Activated CD4-positive, alpha-beta T cell treated with anti-CD3 and anti-CD28 coated beads for 1 hour (primary cell): ENCODE results near the gene ADGRD1.
"Not testable (repeated sequence)": the region's sequence is repeated elsewhere in the genome, so short reads cannot be mapped to it uniquely, and the experiment has no call there.

Source experiments
- DNase-seq: peaks from one replicate; pipeline ENCODE4 v3.0.0-alpha.2; 2020

Gene ADGRD1

DNA sequence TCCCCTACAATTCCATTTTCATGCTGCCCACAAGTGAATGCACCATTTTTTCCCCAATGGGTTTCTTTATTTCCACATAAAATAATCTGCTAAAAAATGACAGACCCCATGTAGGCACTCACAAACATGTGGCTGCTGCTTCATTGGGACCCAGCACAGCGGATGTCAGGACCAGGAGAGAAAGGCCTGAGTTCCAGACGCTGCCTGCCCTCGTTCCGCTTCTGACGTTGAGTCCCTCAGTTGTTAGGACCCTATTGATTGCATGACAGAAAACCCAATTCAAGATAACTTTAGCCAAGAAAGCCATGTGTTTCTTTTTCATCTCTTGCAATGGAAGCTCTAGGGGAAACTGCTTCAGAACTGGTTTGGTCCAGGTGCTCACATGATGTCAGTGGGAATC, 34.6 kb downstream of the ADGRD1 start:
- DNase-seq: no peak

DNA sequence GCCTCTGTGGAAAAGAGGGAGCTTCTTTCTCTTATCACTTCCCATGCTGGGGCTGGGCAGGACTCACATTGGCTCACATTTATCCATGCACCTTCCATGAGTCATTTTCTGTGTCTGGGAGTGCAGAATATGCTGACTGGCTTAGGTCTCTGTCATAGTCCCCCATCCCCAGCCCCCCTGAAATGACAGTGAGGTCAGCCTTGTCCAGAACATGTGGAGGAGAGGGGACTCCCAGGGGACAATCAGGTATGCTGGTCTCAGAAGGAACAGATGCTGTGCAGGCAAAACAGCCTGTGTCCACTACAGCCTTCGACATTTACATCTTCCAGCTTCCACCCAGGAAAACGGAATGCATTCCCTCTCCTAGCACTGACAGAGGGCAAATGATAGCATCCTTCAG, 35.0 kb downstream of the ADGRD1 start:
- DNase-seq: no peak

DNA sequence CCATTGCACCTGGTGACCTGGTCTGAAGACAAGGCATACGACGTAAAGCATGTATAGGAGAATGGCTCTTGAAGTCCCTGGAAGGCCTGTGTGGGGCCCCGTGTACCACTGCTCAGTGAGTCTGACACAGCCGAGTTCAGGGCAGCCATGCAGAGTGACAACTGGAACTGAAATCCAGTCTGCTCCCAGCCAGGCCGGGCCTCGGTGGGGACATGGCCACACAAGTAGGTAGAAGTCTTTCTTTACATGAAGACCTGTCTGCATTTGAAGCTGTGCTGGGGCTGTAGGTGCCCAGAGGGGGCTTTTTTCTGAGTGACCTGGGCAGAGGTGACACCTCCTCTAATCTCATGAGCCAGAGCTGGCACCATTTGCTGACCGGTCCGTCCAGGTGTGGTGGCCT, 35.7 kb downstream of the ADGRD1 start:
- DNase-seq: no peak

DNA sequence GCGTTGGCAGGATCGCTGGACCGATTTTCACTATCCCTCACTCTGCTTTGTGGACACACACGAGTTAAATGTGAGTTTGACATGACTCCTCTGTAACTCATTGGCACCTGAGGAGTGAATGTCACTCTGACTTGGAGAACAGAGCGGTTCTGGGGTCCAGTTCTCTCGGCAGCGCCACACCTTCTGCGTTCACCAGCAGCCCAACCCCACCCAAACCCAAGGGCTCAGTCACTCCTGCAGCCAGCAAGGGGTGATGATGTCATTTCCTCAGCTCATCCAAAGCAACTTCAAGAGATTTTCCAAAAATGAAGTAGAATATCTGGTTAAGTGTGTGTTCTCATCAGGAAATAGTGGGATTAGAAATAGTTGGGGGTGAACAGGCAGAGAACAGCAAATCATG, 36.3 kb downstream of the ADGRD1 start:
- DNase-seq: no peak

DNA sequence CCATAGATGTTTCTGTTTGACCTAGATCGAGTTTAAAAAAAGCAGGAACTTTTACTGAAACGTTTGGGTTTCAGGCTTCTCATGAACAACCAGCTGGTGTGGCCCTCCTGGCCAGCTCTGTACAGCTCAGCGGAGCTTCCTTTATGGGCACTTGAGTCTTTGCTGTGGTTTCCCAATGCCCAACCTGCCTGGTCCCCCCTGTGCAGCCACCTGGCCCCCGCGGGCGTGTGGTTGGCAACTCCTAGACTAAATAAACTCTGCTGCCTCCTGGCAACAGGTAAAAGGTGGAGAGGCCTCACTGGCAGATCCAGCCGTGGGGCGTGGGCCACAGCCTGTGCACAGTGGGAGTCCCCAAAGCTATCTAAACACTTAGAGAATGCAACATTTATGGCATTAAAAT, 38.7 kb downstream of the ADGRD1 start:
- DNase-seq: no peak

DNA sequence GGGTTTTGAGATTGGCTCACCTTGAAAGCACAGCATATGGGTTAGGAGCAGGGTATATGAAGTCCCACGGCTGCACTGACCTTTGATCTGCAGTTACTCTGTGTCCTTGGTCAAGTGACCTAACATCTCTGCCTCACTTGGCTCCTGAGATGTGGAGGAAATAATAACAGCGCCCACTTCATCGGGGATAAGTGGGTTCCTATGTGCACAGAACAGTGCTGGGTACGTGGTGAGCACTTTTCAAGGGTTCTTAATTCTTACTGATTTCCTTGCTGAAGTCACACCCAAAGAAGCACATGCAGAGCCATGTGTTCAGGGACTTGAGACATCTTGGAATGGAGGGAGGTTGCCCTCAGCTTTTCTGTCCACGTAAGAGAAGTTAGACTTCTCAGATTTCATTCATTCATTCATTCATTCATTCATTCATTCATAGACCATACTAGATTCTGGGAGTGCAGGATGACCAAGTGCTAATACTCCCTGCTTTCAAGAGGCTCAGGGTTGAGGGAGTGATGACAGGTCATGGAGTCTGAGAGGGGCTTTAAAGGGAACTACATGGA, 39.4 kb downstream of the ADGRD1 start:
- no peak for DNase-seq

DNA sequence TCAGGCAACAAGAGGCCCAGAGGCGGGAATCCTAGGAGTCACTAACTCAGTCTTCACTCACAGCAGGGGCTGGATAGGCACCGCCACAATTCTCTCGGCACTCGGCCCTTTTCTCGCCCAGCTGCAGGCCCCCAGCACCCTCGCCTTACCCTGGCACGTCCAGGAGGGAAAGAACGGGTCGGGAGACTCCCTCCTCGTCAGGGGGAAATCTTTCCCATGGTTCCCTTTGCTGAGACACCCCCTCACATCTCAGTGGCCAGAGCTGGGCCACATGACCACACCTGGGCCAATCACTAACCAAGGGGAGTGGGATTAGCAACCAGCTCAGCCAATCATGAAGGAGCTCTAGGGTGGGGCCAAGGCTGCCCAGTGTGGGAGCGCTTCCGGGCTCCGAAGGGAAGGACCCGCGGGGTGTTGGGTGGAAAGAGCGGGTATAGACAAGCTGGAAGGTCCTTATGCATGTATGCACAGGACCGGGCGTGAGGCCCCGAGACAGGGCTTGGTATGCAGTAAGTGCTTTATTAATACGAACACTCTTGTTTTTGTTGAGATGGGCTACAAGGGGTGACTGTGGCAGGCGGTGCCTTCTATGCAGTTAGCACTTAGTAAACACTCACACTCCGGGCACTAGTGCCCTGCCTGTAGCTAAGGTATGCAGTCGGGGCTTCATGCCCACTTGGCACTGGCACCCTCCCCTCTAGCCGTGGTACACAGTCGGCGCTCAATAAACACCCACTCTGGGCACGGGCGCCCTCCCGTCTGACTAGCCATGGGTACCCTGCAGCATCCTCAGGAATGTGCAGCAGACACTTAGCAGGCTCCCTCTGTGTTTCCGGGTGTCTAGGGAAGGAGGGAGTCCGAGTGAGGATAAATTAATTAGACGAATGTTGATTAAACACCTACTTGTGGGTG, 40.3 kb downstream of the ADGRD1 start:
- no peak for DNase-seq

DNA sequence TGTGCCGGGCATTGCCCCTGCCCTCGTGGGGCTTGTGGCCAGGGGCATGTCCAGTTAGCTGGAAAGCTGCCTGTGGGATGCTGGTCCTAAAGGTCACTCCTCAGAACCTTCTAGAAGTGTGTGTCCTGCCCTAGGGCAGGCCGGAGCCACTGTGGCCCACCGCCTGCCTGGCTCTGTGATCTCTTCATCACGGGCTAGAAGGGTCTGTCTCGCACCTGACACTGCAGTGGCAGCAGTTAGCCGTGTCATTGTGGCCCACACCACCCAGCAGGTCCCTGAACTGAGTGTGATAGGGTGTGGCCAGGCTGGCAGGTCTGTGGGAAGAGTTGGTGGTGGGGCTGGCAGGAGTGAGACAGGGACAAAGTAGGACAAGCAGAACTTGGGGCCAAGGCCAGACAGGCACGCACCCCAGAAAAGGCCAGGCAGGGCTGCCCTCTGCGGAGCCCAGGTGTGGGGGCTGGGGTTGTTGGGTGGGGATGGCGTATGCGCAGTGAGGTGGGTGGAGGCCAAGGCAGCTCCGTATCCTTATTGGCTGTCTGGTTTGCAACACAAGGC, 41.2 kb downstream of the ADGRD1 start:
- DNase-seq: no peak

DNA sequence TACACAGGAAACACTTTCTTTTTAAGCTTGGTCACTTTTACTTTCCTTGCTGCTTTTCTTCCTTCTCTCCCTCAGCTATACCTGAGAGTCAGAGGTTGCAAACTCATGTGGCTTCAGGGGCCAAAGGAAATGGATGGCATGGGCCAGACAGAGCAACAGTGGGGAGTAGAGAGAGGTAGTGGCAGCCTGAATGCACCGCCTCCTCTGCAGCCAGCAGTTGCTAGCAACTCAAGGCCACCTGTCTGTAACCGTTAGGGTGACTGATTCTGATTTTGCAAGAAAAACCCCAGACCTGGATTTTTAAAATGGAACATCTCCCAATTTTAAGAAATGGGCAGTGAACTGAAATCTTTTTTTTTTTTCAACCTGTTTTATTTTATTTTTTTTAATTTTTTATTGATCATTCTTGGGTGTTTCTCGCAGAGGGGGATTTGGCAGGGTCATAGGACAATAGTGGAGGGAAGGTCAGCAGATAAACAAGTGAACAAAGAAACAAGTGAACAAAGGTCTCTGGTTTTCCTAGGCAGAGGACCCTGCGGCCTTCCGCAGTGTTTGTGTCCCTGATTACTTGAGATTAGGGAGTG, 41.8 kb downstream of the ADGRD1 start:
- not testable (repeated sequence) for DNase-seq

DNA sequence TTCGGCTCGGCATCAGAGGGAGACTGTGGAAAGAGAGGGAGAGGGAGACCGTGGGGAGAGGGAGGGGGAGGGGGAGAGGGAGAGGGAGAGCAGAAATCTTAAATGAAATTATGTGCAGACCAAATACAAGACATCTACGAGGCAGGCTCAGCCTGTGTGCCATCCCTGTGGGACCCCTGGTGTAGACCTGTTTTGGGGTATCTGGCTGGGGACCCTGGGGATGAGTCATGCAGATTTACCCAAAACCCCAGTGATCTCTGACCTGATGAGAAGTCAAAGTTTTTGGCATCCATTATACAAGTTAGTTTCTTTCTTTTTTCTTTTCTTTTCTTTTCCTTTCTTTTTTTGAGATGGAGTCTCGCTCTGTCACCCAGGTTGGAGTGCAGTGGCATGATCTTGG, 44.4 kb downstream of the ADGRD1 start:
- DNase-seq: no peak

DNA sequence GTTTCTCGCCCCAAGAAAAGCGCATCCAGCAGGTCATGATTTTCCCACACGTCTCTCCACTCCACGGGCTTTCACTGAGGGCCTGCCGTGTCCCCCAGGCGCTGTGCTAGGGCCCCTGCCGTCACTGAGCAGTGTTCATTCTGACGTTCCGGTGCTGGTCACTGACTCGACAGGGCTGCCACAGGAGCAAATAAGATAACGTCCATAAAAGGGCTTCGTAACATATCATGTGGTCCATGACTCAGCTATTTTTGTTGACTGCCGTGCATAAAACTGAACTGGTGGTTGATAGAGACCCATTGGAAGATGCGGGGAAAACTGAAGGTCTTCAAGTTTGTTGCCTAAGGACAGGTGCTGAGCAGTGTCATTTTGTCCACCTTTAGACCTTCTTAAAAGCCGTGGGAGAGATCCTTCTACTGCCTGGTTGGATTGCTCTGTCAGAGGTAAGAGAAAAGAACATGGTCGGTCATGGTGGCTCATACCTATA, 46.3 kb downstream of the ADGRD1 start:
- no peak for DNase-seq

DNA sequence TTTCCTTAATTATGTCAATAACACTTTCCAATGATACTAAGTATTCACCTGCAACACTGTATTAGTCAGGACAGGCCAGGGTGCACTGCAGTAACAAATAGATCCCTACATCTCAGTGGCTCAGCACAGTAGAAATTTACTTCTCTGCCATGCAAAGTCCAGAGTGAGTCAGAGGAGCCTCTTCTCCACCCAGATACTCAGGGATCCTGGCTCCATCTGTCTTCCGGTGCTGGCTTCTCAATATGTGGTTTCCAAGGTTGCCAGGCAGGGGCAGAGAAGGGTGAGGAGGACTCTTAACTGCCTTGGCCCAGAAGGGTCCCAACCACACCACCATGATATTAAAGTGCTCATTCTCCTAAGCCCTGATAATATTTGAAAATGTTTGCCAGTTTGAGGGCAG, 47.8 kb downstream of the ADGRD1 start:
- no peak for DNase-seq

DNA sequence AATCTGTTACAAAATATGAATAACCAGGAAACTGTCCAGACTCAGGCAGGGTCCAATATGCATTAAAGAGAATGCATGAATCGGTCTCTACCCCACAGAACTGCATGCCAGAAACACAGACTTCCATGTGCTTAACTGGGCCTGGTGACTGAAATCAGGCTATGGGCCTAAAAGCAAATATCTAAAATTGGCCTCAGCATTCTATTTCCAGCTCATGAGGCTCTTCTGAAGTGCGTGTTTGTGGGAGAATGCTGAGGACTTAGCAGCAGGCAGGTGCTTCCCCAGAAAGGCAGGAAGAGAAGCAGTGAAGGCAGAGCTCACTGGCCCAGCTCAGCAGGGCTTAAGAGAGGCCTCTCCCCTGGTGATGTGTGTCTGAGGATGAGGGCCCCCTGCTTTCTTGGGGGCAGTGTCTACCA, 48.5 kb downstream of the ADGRD1 start:
- DNase-seq: no peak

DNA sequence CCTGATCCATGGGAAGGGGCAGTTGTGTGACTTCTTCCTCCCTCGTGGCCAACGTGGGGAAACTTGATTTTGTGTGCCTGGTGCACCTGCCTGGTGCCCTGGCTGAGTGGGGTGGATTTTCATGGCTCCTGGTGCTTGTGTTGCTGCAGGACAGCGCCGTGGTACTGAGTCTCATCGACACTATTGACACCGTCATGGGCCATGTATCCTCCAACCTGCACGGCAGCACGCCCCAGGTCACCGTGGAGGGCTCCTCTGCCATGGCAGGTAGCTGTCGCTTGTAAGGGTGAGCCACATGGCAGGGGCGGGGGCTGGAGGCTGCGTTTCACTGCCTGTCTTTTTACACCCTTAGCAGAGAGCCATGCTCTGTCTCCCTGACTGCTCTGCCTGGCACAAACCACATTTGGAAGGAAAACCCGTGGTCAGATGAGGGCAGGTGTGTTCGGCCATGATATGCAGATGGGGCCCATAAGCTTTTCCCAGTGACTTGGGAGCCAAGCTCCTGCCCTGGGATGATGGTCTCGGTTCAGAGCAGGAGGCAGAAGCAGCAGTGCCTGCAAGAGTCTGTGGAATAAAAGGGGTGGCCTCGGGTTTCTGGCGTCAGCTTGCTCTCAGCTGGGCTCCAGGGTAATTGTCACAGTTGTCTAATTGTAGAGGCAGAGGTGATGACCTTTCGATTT, 49.5 kb downstream of the ADGRD1 start:
- no peak for DNase-seq

DNA sequence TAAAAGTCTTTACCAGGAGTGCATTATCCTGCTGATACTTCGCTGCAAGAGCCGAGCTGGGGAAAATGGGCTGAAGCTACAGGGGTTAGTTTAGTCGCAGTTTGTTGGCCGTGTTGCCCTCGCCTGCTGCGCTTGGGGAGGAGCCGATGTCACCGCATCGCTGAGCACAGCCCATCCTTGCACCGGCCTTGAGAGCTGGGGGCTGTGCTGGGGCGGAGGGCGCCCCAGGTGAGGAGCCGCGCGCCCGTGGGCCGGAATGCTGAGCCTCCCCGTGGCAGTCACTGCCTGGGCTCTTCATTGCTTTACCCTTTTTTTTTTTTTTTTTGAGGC, 50.0 kb downstream of the ADGRD1 start:
- no peak for DNase-seq

DNA sequence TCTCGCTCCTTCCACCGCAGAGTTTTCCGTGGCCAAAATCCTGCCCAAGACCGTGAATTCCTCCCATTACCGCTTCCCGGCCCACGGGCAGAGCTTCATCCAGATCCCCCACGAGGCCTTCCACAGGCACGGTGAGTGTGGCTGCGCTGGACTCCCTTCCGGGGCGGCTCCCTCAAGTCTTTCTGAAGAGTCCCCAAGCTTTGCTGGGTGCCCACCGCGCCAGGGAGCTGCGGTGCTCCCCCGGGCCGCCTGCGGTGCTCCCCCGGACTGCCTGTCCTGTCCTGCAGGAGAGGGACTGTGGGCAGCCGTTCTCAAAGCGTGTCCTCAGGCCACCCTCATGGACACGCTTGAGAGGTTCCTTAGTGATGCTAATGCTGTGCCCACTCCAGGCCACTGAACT, 50.5 kb downstream of the ADGRD1 start:
- DNase-seq: no peak

DNA sequence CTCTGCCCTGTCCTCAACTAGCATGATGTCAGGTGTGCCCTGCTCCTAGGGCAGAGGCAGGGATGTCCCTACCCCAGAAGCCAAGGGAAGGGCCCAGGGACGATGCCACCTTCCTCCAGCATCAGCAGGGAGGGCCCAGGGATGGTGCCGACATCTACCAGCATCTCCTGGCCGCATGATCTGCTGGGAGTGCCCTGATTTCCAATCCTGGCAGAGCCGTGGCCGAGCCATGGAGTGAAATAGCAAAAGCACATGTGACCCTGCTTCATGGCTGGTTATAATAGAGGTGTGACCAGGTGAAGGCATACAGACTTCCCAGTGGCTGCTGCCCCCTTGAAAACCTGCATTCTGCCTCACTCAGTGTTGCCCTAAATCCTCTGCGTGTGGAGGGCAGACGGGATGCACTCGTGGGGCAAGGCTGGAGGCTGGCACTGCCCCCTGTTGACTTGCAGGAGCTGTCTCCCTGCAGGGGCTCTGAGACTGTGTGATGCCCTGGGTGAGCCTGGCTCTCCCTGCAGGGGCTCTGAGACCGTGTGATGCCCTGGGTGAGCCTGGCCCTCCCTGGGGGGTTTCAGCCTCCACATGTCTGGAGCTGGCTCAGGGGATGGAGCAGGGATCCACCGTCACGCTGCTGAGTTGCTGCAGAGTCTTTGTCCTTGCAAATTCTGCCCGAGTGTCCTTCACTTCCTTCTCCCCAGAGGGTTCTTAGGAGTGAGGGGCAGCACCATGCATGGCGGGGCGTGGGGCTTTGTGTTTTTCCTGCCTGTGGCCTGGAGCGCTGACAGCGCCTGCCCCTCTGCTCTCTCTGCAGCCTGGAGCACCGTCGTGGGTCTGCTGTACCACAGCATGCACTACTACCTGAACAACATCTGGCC, 51.7 kb downstream of the ADGRD1 start:
- DNase-seq: no peak

DNA sequence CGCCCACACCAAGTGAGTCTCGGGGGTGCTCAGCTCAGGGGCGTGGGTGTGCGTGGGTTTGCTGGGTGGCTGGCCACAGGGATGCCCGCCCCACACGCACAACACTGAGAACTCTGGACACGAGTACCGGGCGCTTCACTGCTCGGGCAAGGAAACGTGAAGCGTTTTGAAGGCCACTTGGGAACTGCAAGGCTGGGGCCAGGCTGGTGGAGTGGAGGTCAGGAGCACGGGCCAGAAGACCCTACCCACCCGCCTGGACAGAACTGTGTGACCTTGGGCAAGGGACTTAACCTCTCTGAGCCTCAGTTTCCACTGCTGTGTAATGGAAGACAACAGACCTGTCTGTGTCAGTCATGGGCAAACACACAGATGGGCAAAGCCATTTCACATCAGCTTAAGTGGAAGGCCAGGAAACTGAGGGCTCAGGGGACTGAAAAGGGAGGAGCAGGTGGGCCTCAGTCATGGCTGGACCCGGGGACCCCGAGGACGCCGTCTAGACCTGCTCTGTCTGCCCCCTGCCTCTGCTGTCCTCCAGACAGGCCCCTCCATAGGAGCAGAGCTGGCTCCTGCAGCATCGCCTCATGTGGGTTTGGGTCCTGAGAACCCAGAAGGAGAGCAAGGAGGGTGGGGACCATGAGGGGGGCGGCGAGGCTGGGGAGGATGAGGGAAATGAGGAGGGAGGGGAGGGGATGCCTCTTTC, 52.5 kb downstream of the ADGRD1 start:
- DNase-seq: no peak

DNA sequence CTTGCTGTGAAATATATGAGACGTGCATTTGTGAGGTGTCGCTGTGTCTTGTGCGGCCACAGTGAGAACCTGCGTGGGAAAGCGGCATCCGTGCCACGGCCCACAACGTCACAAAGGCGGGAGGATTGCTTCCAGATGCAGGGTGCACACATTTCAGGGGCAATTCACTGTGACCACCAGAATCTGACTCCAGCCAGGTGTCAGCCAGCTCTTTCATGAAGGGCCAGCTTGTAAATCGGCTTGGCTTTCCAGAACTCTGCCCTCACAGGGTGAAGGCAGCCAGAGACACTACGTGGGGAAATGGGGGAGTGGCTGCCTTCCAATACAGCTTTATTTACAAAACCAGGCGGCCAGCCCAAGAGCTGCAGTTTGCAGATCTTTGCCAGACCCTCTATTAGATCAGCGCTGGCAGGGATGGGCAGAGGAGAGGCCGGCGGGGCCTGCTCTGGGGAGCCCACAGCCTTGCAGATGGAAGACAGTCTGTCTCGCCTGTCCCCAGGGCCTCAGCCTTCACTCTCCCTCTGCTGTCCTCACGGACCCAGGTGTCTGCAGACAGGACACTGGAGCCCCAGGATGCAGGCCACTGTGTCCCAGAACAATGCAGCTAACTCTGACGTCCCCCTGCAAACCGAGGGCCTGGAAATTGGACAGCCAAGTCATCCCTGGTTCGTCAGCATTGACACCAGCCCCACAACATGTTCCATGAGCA, 53.5 kb downstream of the ADGRD1 start:
- DNase-seq: no peak

DNA sequence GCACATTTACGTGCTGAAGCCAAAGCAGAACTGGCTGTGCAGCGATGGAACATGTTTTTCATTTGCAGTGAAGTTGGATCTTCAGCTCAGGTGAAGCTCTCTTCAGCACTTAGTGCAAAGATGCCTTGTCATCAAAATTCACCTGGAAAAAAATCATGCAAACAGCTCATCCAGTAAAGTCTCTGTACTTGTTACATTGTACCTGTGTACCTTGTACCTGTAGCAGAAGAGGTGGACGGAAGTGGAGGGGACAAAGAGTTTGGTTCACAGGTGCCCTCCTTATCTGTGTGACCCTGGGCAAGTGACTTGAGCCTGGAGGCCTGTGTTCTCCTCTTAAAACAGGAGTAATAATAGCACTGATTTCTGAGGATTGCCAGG, 54.0 kb downstream of the ADGRD1 start:
- no peak for DNase-seq
